Measurements from ENCODE around the gene ABRACL.

The ABRACL gene

GRCh38 chr6:139028658-139029469, at the start of gene ABRACL:
Gene ABRACL (plus strand): TSS chr6:139028745. CDS start chr6:139034161, 5,416 bp downstream.
- no peak for TF ChIP-seq CTCF (IDR thresholded peaks at IDR 0.05)

GRCh38 chr6:138979365-138979764, 49.2 kb upstream of the ABRACL start:
- TF ChIP-seq CTCF (IDR thresholded peaks at IDR 0.05) = no peak

- no peak for TF ChIP-seq CTCF (IDR thresholded peaks at IDR 0.05)
These were observed 48.5 kb upstream of the ABRACL start for GRCh38 chr6:138979813-138980668.

- TF ChIP-seq CTCF (IDR thresholded peaks at IDR 0.05) = no peak
These were observed 47.1 kb upstream of the ABRACL start for GRCh38 chr6:138981416-138981815.

GRCh38 chr6:138986578-138986977, 42.0 kb upstream of the ABRACL start:
- no peak for TF ChIP-seq CTCF (IDR thresholded peaks at IDR 0.05)

- TF ChIP-seq CTCF (IDR thresholded peaks at IDR 0.05) = no peak
These were observed 41.4 kb upstream of the ABRACL start for GRCh38 chr6:138987080-138987642.

- TF ChIP-seq CTCF (IDR thresholded peaks at IDR 0.05) = peak; percentile 92
These were observed 40.7 kb upstream of the ABRACL start, which contains the start of gene REPS1 for GRCh38 chr6:138987643-138988468. Gene REPS1 (minus strand): TSS chr6:138988253. CDS start chr6:138987682, 571 bp downstream.

Data from LNCAP (cell line).